Endothelial cell of hepatic sinusoid (primary cell): Measurements from ENCODE around the gene PARM1.

Experiments
- in situ Hi-C: cut with HindIII; loops from 2 replicates; pipeline ENCODE4 v1.10.0; 2017; ENCODE audit warnings: low sequenced_read_pairs

The PARM1 gene

DNA sequence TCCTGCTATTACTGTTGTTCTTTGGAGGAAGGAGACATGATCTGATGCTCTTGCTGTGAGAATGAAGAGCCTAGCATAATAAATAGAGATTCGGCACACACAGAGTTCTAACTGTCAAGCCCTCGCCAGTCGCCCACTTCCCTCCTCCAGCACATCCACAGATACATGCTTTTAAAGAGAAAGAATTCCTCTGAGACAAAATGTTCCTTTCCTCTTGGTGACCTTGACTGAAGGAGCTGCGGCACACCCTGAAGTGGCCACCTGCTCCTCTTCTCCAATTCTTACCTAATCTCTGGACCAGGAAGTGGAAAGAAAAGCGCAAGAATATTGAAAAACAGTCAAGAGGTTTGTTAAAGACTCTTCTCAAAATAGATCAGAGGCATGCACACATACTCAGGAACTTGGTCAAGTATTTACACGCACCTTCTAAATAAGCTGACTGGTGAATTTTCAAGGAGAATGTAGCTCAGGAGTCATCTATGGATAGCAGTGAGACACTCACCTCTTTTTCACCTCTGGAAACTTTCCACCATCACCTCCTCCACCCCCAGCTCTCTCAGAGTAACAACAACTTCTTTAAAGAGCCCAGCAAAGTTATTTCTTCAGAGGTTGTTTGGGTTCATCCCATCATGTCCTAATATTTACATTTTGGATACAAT lies 95.4 kb downstream of the PARM1 start:
- in situ Hi-C loops, result no loop called here

DNA sequence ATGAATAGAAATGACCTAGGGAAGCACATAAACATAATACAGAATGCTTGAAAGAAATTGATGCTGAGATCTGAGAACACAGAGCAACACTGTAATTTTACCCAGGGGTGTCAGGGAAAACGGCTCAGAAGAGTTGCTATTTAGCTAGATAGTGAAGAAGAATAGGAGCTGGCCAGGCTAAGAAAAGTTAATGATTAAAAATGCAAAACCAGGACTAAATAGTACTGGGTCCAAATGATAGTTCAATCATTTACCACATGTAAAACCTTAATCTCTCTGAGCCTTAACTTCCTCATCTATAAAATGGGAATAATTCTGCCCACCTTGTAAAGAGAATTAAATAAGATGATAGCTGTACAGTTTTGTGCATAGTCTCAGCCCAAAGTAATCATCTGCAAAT lies 97.1 kb downstream of the PARM1 start:
- in situ Hi-C loops, result no loop called here

DNA sequence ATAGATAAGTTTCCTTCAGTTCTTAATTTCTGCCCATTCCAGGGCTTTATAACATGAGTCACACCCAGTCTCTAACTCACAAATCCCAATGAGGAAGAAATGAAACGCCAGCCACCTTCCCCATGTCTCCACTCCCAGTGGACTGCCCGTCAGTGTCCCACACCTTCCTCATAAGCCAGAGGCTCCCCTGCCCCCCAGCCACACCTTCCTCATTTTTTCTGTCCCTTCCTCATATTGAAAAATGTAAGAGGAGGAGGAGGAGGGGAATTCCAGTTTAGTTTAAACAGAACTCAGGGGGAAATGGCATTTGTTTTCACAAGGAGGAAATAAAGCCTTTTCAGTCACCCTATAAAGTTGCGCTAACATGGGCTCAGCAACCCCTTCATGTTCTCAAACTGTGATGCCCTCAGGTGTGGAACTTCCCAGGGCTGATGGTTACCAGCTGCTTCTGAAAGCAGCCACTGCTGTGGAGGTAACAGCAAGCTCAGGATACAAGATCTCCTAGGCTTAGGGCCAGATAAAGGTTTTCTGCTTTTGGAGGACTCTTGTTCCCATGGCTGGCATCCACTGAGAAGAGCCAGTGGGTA lies 97.8 kb downstream of the PARM1 start:
- in situ Hi-C loops, result no loop called here

DNA sequence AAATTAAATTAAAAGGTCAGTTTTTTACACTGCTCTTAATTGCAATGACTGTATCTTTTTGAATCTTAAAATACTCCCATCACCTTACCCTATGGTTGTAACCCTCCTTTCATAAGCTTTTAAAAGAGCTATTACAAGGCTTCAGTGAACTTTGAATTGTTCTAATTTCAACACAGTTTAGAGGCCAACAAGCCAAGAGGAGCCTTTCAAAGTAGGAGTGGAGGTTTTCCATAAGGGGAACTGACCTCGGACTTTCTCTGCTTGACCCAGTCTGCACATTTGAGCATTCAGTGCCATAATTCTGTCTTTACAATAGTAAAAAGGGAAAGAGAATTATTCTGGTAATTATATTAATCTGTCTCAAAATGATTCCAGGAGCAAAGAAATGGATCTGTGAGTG lies 98.9 kb downstream of the PARM1 start:
- in situ Hi-C loops, result no loop called here

GRCh38 chr4:75034523-75034922 lies 101.6 kb downstream of the PARM1 start:
- in situ Hi-C loops, result no loop called here

GRCh38 chr4:75035321-75035720 lies 102.4 kb downstream of the PARM1 start:
- in situ Hi-C loops, result no loop called here

DNA sequence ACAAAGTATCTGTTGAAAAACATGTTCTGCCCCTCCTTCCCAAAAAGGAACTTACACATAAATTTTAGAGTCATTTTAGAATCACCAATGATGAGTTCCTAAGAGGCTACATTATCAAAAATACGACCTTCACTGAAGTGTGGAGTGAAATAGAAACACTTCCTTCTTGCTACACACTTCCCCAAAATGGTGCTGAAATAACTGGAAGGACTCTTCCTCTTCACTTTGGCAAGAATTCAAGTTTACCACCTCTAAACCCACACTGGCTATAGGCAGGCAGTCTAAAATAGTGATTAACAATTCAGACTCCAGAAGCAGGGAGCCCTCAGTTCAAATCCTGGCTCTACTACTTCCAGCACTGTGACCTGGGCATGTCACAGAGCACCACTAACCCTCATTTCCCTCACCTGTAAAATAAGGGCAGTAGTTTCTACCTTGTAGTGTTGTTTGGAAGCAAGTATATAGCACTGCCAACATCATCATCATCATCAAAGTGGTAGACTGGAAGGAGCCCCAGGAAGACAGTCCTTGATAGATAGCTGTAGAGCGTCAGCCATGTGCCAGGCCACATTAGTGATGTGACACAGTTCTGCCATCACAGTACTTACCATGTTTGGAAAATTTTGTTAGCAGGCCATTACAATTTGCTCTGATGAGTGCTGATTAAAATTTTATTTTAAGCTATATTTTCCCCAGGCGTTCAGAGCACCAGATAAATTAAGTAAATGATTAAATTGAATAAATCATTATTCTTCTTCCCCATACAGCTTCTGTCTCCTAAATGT lies 103.3 kb downstream of the PARM1 start:
- in situ Hi-C loops, result no loop called here

DNA sequence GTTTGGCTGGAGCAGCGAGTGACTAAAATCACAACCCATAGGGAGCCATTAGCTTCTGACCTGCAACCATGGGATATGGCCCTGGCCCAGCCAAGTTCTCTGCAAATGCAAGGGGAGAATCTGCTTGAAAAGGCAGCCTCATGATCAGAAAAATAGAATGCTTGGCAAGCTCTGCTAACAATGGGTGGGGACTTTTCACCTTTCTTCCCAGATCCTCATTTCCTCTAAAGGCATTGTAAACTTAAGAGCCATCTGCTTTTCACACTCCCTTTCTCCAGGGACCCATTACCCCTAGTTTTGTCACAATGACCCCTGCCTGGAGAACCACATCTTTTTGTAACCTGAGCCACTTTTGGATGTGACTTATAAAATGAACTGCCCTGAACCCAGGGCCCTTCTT lies 104.3 kb downstream of the PARM1 start:
- in situ Hi-C loops, result no loop called here

- in situ Hi-C loops, result no loop called here
Observed at GRCh38 chr4:75038376-75038775, 105.5 kb downstream of the PARM1 start.

DNA sequence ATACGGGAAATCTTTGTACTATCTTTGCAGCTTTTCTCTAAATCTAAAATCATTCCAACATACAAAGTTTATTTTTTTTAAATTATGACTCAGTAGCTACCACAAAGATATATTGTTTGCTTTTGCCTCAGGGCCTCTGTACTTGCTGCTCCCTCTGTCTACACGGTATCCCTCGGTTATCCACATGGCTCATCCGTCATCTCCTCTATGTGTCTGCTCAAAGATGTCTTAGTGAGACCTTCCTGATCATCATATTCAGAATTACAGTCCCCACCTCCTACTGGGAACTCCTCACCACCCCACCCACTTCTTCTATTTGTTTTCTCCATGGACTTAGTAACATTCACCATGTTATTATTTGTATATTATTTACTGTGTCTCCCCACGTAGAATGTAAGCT lies 107.8 kb downstream of the PARM1 start:
- in situ Hi-C loops, result no loop called here

- in situ Hi-C loops, result no loop called here
Observed at GRCh38 chr4:75042601-75043208, 109.8 kb downstream of the PARM1 start.

DNA sequence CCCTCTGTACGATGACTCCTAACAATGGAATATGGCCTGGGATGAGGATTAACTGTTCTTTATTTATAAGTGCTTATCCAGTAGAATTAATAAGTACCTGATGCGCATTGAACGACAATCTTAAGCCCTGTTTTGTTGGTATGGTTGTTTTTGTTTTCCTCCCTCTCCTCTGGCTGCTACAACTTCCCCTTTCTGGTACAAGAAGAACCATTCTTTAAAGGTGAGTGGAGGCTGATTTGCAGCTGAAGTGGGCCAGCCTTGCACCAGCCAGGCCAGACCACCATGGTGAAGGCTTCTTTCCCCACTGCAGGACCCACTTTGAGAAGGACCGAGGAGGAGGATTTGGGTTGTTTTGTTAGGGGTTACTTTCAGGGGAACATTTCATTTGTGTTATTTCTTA lies 113.3 kb downstream of the PARM1 start:
- in situ Hi-C loops, result no loop called here

GRCh38 chr4:75046641-75047040 lies 113.7 kb downstream of the PARM1 start:
- in situ Hi-C loops, result no loop called here

DNA sequence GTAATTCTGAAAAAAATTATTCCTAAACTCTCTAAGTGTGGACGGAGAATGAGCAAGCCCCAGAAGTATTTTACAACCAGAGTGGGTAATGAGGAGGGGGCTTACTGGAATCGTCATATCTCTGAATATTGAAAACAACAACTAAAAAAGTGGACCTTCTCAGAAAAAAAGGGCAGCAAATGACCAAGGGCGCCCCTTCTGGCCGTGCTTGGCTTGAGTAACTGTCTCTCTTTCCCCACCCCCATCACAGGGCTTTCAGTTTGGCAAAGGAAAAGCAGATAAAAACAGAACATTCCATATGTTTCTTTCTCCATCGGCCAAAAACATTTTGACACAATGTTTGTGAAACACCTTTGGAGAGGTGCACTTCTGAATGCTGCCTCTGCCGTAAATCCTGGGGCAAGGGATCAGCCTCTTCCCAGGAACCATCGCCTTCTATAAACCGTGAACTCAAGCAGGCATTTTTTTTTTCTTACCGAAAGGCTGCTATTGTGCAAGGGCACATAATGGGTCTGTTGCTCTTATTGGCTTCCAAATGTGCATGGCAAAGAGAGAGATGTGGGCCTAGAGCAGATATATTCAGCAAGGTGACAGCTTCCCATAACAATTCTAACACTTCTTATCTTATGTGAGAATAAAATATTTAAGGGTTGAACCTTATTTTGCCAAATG lies 115.4 kb downstream of the PARM1 start:
- in situ Hi-C loops, result no loop called here

DNA sequence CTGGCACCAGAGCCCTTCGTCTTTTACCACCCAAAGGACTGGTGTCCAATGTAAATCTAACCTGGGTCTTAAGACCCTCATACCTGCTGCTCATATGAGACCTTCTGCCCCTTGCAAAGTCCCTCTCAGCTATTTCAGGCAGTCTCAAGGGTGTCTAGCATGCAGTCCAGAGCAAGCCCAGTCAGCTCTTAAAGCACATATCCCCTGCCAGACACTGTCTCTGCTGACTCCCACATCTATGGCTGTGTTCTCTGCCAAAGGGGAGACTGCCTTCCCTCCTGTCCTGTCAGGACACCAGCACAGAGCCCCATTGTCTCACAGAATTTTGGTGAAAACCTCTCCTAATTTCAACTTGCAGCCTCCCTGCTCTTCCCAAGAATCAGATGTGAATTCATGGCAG lies 118.5 kb downstream of the PARM1 start:
- in situ Hi-C loops, result no loop called here

- in situ Hi-C loops, result no loop called here
Observed at GRCh38 chr4:75053352-75053751, 120.4 kb downstream of the PARM1 start.

DNA sequence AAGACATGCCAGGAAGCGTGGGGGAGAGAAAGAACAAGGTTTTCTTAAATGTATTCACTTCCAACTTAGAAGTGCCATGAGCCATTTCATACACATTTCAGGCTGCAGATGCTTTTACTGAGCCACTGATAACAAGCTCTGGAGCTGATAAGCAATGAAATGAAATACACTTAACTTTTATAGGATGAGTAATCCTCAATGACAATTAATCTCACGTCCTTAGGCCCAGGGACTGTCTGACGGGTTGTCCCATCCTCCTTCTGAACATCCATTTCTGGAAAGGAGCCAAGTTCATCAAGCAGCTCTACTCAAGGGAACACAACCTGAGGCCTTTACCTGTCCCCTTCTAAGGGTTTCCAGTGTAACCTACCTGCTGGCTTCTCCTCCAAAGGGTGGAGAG lies 121.2 kb downstream of the PARM1 start:
- in situ Hi-C loops, result no loop called here

DNA sequence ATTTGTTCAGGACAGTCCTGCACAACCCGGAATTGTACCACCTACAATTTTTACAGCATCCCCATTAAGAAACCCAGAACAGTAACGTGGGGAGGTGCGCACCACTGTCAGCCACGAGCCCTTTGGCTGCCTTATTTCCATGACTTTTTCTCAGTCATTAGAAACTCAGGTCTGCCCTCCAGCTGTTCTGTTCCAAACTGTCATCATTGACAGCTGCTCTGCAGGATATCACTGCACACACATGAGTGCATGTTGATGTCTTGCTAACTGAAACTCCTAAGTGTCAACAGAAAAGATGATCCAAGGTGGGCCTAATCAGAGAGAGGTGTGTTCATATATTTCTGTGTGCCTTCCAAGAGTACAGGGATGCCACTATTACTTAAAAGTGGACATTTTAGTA lies 123.4 kb downstream of the PARM1 start:
- in situ Hi-C loops, result no loop called here

GRCh38 chr4:75057369-75057768 lies 124.5 kb downstream of the PARM1 start:
- in situ Hi-C loops, result no loop called here

DNA sequence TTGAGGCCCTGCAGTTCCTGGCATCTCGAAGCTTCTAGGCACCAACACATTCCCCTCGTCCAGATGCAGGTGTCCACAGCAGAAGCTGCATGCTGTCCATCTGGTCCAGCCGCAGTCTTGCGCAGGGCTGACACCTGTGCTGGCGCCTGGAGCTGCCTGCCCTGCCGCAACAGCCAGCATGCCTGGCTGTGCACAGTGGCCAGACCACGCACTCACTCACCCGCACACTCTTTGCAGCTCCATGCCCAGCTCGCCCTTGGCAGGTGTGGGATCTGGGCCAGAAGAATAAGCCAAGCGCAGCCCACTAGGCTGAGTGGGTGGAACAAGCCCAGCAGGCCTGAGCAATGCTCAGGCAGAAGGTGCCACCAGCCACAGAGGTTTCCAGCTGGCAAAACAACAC lies 125.6 kb downstream of the PARM1 start:
- in situ Hi-C loops, result no loop called here

DNA sequence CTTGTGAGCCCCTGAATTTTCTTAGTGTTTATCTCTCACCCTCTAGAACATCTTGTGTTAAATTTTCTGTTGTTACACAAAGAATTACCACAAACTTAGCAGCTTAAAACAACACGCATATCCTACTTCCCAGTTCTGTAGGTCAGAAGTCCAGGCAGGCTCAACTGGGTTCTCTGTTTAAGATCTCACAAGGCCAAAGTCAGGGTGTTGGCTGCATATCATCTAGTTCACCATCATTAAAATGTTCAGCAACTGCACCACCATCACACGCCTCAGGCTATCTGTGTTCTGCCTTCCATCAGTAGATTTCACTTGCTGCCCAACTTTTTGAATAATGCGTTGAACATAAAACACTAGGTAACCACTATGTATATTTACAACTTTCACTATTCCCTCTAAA lies 130.5 kb downstream of the PARM1 start:
- in situ Hi-C loops, result no loop called here
